Erythroblast (primary cell): Measurements from ENCODE around the gene ZNF436.
A peak's percentile ranks its signal among the peaks of the same experiment; 100 is the strongest.

Experiments
- DNase-seq, 2 experiments: peaks; one replicate each; lab custom pipeline; 2025; lab: John Stamatoyannopoulos, UW
- GATA1 ChIP-seq: IDR thresholded peaks from 2 replicates; pipeline ENCODE4 v1.6.1; 2011; ENCODE audit warnings: low read depth, mild to moderate bottlenecking, control low read depth, low read length, moderate library complexity
- POLR2A ChIP-seq: IDR thresholded peaks from 2 replicates; pipeline ENCODE4 v1.6.1; 2011; ENCODE audit warnings: mild to moderate bottlenecking, low read length

Gene ZNF436

DNA sequence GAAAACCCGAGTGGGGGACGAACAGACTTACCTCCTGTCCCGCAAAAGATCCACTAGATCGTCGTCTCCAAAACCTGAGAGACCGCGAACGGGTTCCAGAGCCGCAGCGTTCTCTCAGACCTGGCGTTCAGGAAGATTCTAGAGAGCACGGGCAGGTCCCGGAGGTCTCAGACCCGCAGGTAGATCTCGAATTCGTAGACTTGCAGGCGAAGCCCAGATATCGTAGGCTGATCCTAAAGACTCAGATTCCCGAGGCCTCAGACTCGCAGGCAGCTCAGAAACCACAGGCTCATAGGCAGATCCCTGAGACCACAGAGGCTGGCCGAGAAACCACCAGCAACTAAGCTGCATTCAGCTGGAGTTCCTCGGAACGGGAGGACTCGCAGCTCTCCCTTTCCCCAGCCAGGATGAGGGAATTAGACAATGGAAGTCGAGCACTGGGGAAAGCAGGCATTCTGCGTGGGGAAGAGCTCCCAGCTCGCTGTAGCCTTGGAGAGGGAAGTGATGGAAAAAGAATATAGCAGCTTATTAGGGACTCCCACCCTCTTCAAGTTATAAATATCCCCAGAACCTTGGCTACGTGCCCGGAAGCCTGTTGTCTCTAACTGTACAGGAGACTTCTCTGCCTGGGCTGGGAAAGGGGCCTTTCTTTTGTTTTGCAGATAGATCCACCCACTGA, at the start of gene ZNF436:
Gene ZNF436, minus strand, starts transcription at position 502 of the 679 bp plus-strand sequence. CDS start 1,831 bp downstream, outside the sequence.
- peak in 1 of 2 experiments; percentile 79 for DNase-seq
- TF ChIP-seq GATA1 (no peak), POLR2A (no peak)

DNA sequence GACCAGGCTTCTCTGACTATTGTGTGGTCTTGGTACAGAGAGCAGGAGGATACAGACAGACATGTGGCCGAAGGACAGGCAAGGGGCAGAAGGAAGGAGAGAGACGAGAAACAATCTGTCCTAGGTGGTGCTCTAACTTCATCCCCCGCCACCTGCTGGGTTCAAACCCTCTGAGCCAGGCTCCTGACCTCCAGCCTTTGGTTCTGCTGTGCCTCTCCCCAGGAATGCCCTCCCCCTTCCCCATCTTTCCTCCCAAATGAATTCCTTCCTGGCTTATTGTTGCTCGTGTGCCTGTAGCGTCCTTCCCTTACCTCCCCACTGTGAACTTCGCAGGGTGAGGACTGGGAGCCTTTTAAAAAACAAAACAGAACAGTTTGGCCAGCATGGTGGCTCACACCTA, 49.5 kb upstream of the ZNF436 start:
- DNase-seq = no peak
- TF ChIP-seq GATA1 (no peak), POLR2A (no peak)

DNA sequence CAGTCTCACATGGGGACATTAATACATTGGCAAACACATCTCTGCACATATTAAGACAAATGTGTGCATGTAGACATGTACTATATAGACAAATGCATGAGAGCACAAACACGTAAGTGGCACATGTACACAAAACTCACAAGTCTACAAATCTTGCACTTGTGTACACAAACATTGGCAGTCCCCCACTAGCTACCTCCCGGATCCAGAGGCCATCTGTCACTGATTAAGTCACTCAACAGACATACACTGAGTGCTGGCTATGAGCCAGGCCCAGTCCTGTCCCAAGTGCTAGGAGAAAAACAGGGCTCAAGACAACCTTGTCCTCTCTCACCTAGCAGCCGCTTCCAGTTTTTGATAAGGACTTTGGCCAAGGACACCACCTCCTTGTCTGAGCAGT, 47.9 kb upstream of the ZNF436 start:
- no peak for TF ChIP-seq GATA1
- TF ChIP-seq POLR2A = no peak
- DNase-seq = peak in 1 of 2 experiments; percentile 42

DNA sequence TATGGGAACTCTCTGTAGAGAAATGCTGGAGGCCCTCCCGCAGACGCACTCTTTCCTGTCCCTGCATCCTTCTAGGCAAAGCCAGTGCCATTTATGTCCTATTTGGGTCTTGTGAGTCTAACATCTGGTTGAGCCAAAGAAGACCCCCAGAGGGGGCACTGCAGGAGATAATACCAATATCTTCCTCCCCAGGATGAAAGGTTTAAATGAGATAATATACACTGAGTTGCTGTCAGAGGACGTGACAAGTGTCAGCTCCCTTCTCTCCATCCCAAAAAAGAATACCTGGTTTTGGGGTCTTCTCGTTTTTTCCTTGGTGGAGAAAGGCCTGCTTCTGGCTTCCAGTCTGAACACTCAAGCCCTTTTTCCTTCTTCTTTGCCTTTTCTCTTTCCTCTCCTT, 47.3 kb upstream of the ZNF436 start:
- DNase-seq = no peak
- TF ChIP-seq POLR2A (no peak), GATA1 (no peak)

DNA sequence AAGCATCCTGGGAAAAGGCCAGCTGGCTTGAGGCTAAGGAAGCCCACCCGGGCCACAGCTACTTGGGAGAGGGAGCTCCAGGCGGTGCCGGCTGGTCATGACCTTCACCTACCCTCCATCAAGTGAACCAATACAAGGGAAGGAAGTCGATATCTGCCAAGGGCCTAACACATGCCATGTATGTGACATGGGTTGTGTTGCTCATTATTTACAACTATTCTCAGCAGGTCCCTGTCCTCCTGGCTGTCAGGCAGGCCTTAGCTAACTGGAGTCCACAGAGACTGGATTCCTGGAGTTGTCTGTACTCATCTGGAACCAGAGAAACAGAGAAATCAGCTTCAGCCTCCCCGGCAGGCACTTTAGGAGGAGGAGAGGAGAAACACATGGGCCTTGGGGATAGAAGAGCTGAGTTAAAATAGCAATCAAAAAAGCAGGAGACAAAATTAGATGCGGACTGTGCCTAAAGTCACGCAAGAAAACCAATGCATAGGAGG, 39.2 kb upstream of the ZNF436 start:
- DNase-seq = no peak
- TF ChIP-seq GATA1 = no peak
- TF ChIP-seq POLR2A = no peak

DNA sequence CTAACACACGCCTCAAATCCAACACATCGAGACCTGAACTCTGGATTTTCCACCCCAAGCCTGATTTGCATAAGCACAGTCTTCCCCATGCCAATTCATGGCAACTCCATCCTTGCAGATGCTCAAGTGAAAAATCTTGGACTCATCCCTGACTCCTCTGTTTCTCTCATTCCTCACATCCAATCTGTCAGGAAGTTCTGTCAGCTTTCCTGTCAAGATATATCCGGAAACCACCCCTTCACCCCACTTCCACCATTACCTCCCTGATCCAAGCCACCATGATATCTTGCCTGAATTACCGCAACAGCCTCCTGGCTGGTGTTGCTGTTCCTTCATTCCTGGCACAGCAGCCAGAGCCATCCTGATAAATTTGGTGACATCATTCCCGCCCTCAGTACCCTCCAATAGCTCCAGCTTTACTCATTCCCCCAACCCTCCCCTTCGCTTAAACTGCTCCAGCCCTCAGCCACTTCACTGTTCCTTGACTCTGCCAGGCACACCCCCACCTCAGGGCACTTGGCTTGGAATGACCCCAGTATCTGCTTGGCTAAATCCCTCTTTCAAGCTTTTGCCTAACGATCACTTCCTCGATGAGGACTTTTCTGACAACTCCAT, 37.5 kb upstream of the ZNF436 start:
- TF ChIP-seq GATA1 (no peak), POLR2A (no peak)
- DNase-seq = no peak

DNA sequence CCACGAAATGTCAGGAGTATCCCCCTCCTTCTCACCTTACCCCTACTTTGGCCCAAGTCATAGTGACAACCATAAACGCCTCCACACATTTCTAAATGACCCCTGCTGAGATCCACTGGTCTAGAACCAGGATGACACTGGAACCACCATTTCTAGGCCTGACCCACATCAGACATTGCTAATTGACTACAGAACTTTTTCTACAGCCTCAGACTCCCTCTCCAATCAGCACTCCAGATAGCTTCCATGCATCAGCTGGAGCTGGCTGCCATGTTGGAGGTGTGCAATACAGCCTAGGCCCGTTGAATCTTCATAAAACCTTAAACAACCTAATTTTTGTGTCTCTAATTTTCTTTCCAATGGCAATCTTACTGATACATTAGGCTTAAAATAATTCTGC, 36.3 kb upstream of the ZNF436 start:
- no peak for DNase-seq
- no peak for TF ChIP-seq POLR2A
- no peak for TF ChIP-seq GATA1

DNA sequence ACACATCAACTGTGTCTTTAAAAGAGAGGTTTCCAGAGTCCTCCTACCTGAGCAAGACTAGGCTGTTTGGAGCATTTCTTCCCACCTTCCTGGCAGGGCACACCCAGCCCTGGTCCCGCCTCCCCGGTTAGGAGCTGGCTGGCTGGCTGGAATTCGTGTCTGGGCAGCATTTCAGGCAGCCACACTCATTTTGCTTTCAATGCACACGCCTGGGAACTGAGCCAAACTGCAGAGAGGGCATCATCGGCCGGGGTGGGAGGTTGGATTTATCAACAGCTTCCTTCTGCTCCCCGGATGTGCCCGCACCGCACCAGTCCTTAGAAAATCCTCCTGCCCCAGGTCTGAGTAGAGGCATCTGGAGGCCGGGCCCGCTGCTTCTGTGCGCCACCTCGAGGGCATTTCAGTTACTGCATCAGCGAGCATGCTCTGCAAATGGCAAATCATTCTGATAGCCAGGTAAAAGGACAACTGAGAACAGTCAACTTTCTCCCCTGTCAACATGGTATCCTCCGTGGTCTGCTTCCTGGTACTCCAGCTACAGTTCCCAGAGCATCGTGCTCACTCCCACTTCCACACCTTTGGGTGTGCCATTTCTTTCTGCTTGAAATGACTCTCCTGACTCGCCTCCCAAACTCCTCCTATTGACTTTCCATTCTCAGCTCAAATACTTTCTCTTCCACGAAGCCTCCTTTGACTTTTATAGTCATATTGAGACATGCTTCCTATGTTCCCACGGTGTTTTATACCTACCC, 34.3 kb upstream of the ZNF436 start:
- TF ChIP-seq POLR2A (no peak), GATA1 (no peak)

DNA sequence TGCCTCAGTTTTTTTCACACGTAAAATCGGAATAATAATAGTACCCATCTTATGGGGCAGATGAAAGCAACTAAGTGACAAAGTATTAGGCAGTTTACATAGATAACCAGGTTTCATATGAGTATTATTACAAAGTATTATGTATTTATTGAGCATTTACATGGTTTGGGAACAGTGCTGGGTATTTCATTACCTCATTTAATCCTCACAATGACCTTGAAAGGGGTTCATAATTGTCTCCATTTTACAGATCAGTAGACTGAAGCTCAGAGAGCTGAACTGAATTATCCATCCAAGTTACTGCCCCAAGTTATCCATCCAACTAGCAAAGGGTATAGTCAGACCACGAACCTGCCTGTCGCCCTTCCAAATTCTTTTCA, 33.7 kb upstream of the ZNF436 start:
- TF ChIP-seq GATA1 = no peak
- no peak for TF ChIP-seq POLR2A
- no peak for DNase-seq

More for the DNA sequence above, 34.3 kb upstream of the ZNF436 start:
- peak; percentile 93 to 94 for DNase-seq

DNA sequence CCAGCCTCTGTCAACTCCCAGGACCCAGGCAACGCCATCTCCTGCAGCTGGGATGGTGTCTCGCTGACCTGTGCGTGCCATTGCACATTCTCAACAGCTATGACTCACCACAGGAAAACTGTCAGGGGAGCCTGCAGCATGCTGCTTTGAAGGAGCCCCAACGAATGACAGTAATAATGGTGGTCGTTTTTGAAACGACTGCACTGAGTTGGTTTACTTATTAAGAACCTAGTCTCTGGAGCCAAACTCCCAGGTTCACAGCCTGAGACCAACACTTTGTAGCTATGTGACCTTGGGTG, 33.4 kb upstream of the ZNF436 start:
- TF ChIP-seq POLR2A (no peak), GATA1 (no peak)
- no peak for DNase-seq

DNA sequence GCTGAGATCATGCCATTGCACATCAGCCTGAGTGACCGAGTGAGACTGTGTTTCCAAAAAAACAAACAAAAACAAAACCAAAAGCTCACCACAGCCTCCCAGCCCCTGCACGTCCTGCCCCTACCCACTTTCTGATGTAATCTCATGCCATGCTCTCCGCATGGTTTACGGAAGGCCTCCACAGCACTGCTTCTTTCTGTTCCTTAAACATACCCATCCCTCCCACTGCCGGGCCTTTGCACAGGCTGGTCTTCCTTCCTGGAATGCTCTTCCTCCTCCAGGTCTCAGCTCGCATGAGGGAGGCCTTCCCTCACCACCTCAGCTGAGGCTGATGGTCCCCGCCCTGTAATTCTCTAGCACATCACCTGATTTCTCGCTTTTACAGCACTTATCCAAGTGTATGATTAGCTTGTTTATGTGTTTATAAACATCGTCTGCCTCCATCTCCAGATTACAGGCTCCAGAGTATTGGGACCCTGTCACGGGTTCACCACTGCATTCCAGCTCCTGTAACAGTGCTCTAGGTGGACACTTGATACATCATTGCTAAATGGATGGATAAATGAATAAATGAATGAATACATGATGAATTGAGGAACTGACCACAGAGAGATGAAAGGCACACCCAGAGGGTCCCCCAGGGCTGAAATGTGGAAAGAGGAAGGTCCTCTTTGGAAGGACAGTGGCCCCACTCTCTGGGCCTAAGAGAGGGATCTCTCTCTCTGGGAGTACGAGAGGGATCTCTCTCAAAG, 32.8 kb upstream of the ZNF436 start:
- no peak for TF ChIP-seq POLR2A
- DNase-seq = no peak

DNA sequence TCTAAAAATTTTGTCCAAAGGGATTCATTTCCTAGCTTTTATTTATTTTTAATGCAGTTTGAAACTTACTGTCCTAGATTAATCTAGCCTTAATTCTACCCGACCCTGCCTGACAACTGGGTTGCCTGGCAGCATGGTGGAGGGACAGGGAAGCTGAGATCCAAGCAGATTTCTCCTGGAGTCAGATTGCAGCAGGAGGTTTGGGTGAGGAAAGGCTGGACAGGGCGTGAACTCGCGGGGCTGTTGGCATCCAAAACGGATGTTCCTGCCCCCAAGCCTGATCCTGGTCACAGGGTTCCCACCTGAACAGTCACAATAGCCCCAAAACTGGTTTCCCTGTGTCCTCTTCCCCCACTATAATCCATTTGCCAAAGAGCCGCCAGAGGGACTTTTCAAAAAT, 31.7 kb upstream of the ZNF436 start:
- TF ChIP-seq POLR2A (no peak), GATA1 (no peak)
- DNase-seq = no peak

DNA sequence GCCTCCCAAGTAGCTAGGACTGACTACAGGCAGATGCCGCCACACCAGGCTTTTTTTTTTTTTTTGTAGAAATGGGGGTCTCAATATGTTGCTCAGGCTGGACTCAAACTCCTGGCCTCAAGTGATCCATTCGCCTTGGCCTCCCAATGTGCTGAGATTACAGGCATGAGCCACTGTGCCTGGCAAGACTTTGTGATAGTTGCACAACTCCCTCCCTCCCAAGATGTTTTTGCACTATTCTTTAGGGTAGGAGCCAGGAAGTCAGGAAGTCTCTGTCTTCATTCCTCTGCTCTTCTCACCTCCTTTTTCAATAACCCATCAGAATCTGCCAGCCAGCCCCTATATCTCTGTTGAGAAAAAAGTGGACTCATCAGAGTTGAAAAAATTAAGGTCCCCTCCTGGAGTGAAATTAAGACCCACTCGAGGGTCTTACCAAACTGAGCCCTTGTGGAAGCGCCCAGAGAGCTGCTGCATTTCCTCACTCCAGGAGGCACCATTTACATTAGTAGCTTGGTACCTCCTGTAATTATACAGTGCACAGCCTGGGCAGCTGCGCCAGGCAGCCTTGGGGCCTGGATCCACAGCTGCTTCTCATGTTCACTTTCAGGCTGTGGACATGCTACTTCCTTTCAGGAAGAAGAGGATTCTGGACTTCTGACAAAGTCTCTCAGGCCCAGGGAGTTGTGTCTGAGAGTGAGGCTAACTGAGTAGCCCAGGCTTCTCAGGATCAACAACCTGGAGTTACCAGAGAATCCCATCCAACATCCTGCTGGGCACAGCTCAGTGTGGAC, 30.9 kb upstream of the ZNF436 start:
- no peak for DNase-seq
- TF ChIP-seq POLR2A (no peak), GATA1 (no peak)

DNA sequence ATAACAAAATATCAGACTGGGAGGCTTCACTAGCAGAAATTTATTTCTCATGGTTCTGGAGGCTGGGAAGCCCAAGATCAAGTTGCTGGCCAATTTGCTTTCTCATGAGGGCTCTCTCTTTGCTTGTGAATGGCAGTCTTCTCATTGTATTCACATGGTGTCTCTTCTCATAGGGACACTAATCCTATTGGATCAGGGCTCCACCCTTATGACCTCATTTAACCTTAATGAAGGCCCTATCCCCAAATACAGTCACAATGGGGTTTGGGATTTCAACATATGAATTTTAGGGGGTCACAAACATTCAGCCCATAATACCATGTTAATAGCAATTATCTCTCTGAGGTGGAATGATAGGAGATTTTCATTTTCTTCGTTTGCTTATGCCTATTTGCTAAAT, 29.6 kb upstream of the ZNF436 start:
- DNase-seq = no peak
- TF ChIP-seq GATA1 (no peak), POLR2A (no peak)
